Adrenal gland (tissue), 5 donors: Measurements from ENCODE around the gene GRPEL1.

Experiments used
- CTCF ChIP-seq, 6 experiments: fragments of 450-650 bp in 4 of 6; fragments of 200-600 bp in 2 of 6; sonication (generic) in 1 of 6; IDR thresholded peaks; 1 replicate in 5 of 6; 2 replicates in 1 of 6; pipeline versions ENCODE4 v1.5.1 to v1.8.0; 2016 to 2021; ENCODE audit warnings: antibody characterized with exemption in 6 of 6, mild to moderate bottlenecking in 2 of 6, moderate library complexity in 1 of 6
- POLR2A ChIP-seq, 2 donors: fragments of 450-650 bp; IDR thresholded peaks; one replicate each; pipeline ENCODE4 v1.6.1; 2017; ENCODE audit warnings: antibody characterized with exemption in 2 of 2, mild to moderate bottlenecking in 2 of 2, moderate library complexity in 1 of 2
- donor health status: DM: no; HTN: no; CAD: no.

- TF ChIP-seq CTCF (IDR thresholded peaks at IDR 0.05) (no peak), POLR2A (IDR thresholded peaks at IDR 0.05) (no peak)
These were observed 43.6 kb upstream of the GRPEL1 start for GRCh38 chr4:7111441-7111840.
